Cardiac fibroblast (primary cell): ENCODE measurements around the gene EPAS1.

Experiments
- DNase-seq, 2 donors: peaks; one replicate each; pipeline versions ENCODE4 v3.0.0 to v3.0.0-alpha.2; 2010; ENCODE audit warnings: low read depth in 2 of 2
- H3K4me3 ChIP-seq, 2 donors: replicated peaks in 1 of 2; 1 replicate in 1 of 2; 2 replicates in 1 of 2; pipeline ENCODE4 v1.5.1; 2011; ENCODE audit warnings: low read depth in 2 of 2, low read length in 2 of 2, mild to moderate bottlenecking in 2 of 2, moderate library complexity in 1 of 2
- TF ChIP-seq, protein P1 (sequence below): IDR thresholded peaks from one replicate; pipeline ENCODE4 v1.5.1; 2011; ENCODE audit warnings: low read depth, mild to moderate bottlenecking, low read length, inconsistent platforms

The EPAS1 gene

DNA sequence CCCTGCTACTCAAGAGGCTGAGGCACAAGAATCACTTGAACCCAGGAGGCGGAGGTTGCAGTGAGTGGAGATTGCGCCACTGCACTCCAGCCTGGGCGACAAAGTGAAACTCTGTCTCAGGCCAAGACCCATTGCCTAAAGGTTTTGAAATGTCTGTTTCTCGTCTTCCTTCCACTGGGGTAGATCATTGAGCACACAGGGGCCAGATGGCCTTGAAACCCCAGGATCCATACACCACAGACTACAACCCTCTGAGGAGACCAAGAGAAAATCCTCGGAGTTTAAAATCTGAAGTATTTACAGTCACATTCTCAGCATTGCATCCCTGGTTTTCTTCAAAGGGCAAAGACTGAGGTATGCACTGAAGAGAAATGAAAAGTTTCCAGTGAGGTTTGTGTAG is 7.1 kb upstream of the EPAS1 start:
- no peak overlapping the region for H3K4me3 ChIP-seq
- TF ChIP-seq, protein P1, sequence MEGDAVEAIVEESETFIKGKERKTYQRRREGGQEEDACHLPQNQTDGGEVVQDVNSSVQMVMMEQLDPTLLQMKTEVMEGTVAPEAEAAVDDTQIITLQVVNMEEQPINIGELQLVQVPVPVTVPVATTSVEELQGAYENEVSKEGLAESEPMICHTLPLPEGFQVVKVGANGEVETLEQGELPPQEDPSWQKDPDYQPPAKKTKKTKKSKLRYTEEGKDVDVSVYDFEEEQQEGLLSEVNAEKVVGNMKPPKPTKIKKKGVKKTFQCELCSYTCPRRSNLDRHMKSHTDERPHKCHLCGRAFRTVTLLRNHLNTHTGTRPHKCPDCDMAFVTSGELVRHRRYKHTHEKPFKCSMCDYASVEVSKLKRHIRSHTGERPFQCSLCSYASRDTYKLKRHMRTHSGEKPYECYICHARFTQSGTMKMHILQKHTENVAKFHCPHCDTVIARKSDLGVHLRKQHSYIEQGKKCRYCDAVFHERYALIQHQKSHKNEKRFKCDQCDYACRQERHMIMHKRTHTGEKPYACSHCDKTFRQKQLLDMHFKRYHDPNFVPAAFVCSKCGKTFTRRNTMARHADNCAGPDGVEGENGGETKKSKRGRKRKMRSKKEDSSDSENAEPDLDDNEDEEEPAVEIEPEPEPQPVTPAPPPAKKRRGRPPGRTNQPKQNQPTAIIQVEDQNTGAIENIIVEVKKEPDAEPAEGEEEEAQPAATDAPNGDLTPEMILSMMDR, result no peak
- no peak for DNase-seq

DNA sequence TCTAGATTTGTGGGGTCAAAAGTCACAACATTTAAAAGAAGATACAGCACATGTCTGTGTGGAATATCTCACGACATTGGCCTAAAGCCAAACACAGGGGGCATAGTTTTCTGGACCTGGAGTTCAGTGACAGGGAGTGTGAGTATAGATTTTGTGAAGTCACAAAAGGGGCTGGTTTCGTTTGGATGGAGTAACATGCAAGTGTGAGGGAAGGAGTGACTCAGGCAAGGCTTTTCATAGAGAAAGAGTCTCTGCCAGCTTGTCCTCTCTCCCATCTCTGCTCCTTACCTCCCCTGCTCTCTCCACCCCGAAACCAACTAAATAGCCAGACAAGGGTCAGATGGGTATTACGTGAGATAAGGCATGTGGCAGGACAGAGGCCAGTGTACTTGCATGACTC is 3.7 kb upstream of the EPAS1 start:
- DNase-seq, result no peak
- no peak overlapping the region for H3K4me3 ChIP-seq
- TF ChIP-seq, protein P1, result no peak

DNA sequence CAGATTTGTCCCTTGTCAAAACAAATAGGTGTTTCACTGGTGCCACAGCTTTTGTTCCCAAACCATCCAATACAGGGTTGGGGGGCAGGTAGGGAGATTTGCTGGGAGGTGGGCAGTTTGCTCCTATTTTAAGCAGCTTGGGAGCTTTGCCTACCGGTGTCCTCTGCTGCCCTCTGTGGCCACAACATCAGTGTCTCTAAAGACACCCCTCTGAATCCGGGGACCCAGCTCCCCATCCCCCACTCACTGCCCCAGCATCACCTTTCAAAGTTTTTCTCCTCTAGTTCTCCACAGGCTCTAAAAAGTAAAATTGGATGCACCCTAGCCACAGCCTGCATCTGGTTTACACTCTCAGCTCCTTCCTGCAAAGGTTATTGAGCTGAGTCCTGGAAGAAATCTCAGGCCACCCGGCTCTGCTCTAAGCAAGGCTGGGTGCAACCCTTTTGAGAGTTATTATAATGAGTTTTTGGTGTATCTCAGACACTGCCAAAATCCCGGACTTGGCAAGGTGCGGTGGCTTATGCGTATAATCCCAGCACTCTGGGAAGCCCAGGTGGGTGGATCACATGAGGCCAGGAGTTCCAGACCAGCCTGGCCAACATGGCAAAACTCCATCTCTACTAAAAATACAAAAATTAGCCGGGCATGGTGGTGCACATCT is 2.9 kb upstream of the EPAS1 start:
- TF ChIP-seq, protein P1, result peak; percentile 47
- no peak for DNase-seq
- no peak overlapping the region for H3K4me3 ChIP-seq

DNA sequence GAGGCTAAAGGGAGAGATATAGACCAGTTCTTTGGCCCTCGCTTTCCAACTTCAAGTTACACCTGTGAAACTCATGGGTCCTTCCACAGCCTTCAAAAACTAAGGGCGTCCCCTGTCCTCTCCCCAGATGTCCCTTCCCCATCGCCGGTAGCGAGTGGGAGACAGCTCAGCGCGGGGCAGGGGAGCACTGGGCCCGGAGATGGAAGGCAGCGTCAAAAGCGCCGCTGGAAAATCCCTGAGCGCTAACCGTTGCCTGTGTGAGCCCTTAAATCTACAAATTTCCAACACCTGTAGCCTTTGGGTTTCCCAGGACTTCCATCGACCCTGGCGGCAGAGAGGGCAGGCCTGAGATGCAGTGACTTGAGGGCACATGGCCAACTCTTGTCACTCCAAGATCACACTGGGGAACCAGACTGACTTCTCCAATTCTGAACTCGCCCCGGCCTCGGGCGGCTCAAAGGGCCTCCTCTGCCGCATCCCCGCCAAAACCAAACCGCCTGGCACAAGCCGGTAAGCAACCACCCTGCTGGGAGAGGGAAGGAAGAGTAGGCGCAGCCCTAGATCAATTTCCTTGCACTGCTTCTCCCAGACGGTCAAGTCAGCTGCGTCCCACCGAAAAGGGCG is 879 bp upstream of the EPAS1 start:
- TF ChIP-seq, protein P1, result no peak
- H3K4me3 ChIP-seq, result peak overlapping the region; percentile 53 to 64
- no peak for DNase-seq

DNA sequence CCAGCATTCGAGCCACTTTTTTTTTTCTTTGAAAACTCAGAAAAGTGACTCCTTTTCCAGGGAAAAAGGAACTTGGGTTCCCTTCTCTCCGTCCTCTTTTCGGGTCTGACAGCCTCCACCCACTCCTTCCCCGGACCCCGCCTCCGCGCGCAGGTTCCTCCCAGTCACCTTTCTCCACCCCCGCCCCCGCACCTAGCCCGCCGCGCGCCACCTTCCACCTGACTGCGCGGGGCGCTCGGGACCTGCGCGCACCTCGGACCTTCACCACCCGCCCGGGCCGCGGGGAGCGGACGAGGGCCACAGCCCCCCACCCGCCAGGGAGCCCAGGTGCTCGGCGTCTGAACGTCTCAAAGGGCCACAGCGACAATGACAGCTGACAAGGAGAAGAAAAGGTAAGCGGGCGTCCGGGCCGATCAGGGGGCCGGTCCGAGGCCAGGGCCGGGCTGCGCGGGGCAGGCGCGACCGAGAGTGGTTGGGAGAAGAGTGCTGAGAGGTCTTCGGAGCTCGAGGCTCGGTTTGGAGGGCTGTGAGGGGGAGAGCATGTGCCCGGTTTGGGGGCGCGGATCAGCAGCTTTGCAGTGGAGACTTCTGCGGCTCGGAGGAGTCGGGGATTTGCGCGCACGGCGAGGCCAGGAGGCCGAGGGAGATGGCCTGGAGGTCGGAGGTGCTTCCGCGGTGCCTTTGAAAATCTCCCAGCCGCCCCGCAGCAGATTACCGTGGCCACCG is 502 bp downstream of the EPAS1 start:
- peak overlapping the region; percentile 92 to 95 for H3K4me3 ChIP-seq
- DNase-seq, result no peak
- TF ChIP-seq, protein P1, result no peak

DNA sequence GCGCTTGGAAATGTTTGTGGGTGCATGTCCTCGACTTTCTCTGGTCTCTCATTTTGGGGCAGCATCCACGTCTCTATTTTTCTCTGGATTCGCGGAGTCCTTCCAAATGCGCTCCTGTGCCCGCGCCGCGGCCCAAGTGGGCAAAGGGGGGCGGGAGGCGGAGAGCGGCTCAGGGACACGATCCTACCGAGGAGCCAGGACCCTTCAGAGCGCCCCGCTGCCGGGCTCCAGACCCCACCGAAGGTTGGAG is 990 bp downstream of the EPAS1 start:
- TF ChIP-seq, protein P1, result no peak
- peak overlapping the region; percentile 92 to 95 for H3K4me3 ChIP-seq
- DNase-seq, result no peak
